CD4-positive, CD25-positive, alpha-beta regulatory T cell (primary cell): ENCODE data around the gene SLC4A11. TPM values are rescaled to one million over a fixed set of nuclear protein-coding genes. Genes with fewer than 3 reads are reported as not detected.
"Not testable (repeated sequence)": the region's sequence is repeated elsewhere in the genome, so short reads cannot be mapped to it uniquely, and the experiment has no call there.

Source experiments
- ATAC-seq, 2 donors: fragments of 150-1000 bp; cut with Tn5 transposase; one replicate each; pipeline ENCODE4 v1.10.0; 2021; ENCODE audit warnings: low read depth in 2 of 2, moderate number of reproducible peaks in 2 of 2, moderate library complexity in 1 of 2
- DNase-seq, 3 donors: peaks; one replicate each; pipeline versions ENCODE4 v3.0.0 to v3.0.0-alpha.2; 2012 to 2022; ENCODE audit warnings: mixed read lengths in 1 of 3
- H3K27ac ChIP-seq: one replicate; pipeline ENCODE4 v1.7.0; 2013; ENCODE audit warnings: mild to moderate bottlenecking, low read length; ENCODE audit not compliant: insufficient read depth, poor library complexity, severe bottlenecking
- H3K27me3 ChIP-seq: one replicate; pipeline ENCODE4 v1.7.0; 2013; ENCODE audit warnings: low read length; ENCODE audit not compliant: control insufficient read depth, insufficient read depth
- H3K36me3 ChIP-seq: one replicate; pipeline ENCODE4 v1.7.0; 2013; ENCODE audit warnings: mild to moderate bottlenecking, low read length, moderate library complexity; ENCODE audit not compliant: control insufficient read depth, insufficient read depth
- H3K4me1 ChIP-seq: 2 replicates; pipeline ENCODE4 v1.7.0; 2013; ENCODE audit warnings: mild to moderate bottlenecking, low read length; ENCODE audit not compliant: insufficient read depth, control insufficient read depth, poor library complexity, severe bottlenecking
- H3K4me3 ChIP-seq: one replicate; pipeline ENCODE4 v1.7.0; 2013; ENCODE audit warnings: low read depth, mild to moderate bottlenecking, low read length, moderate library complexity
- H3K9me3 ChIP-seq, 2 experiments: 1 replicate in 1 of 2; 2 replicates in 1 of 2; pipeline ENCODE4 v1.7.0; 2013; ENCODE audit warnings: low read length in 2 of 2, mild to moderate bottlenecking in 1 of 2, moderate library complexity in 1 of 2; ENCODE audit not compliant: control insufficient read depth in 2 of 2
- H3K27ac Mint-ChIP-seq, 3 donors: one replicate each; pipeline ENCODE4 v1.8.0; 2020 to 2022; ENCODE audit warnings: mild to moderate bottlenecking in 3 of 3, mixed read lengths in 3 of 3, moderate library complexity in 2 of 3
- H3K27me3 Mint-ChIP-seq: one replicate; pipeline ENCODE4 v1.8.0; 2022; ENCODE audit warnings: mild to moderate bottlenecking, mixed read lengths
- H3K36me3 Mint-ChIP-seq: one replicate; pipeline ENCODE4 v1.8.0; 2020; ENCODE audit warnings: mixed read lengths
- H3K4me1 Mint-ChIP-seq, 4 donors: one replicate each; pipeline ENCODE4 v1.8.0; 2020 to 2022; ENCODE audit warnings: mixed read lengths in 4 of 4, mild to moderate bottlenecking in 1 of 4
- H3K4me3 Mint-ChIP-seq, 4 donors: one replicate each; pipeline ENCODE4 v1.8.0; 2020 to 2022; ENCODE audit warnings: mild to moderate bottlenecking in 4 of 4, mixed read lengths in 4 of 4, moderate library complexity in 3 of 4
- H3K9me3 Mint-ChIP-seq, 7 donors: one replicate each; pipeline ENCODE4 v1.8.0; 2020 to 2022; ENCODE audit warnings: mixed read lengths in 7 of 7, mild to moderate bottlenecking in 3 of 7, moderate library complexity in 2 of 7
- polyA plus RNA-seq, 4 donors: library from polyadenylated mRNA; unstranded; fragments of 300-500 nt; fragmentation: Illumina TruSeq; gene quantifications; one replicate each; pipeline ENCODE4 v1.2.3, GENCODE V29; 2021
- total RNA-seq: library from RNA; stranded (reverse); gene quantifications from one replicate; pipeline ENCODE4 v1.2.3, GENCODE V29; 2022

Gene SLC4A11
- total and polyA plus RNA-seq, 5 donors from 2014 or later = 0.51 to 0.52 TPM; not detected in 3

- H3K27ac ChIP-seq = no peak overlapping the region
- peaks cover 0 to 1% (median 0%) of the 10 kb centered on the region in 7 donors for H3K9me3 Mint-ChIP-seq
Measured at GRCh38 chr20:3193806-3194616, 45.0 kb downstream of the SLC4A11 start.

GRCh38 chr20:3192226-3193015, 46.6 kb downstream of the SLC4A11 start:
- peak overlapping the region in 1 of 3 donors; percentile 74 for H3K27ac Mint-ChIP-seq
- Histone ChIP-seq H3K4me3 (no peak overlapping the region), H3K27ac (no peak overlapping the region), H3K9me3 (no peaks in the 10 kb centered on the region), H3K27me3 (no peaks in the 10 kb centered on the region), H3K36me3 (peaks cover 60% of the 10 kb centered on the region), H3K4me1 (no peaks in the 10 kb centered on the region)
- no peaks in the 10 kb centered on the region for H3K27me3 Mint-ChIP-seq
- no peak overlapping the region for H3K4me3 Mint-ChIP-seq
- H3K9me3 Mint-ChIP-seq = peaks cover 0 to 1% (median 0%) of the 10 kb centered on the region in 7 donors
- H3K4me1 Mint-ChIP-seq = peaks cover 0 to 8% (median 5%) of the 10 kb centered on the region in 4 donors
- DNase-seq (no peak), ATAC-seq (no peak)
- peaks cover 45% of the 10 kb centered on the region for H3K36me3 Mint-ChIP-seq

More at GRCh38 chr20:3193806-3194616, 45.0 kb downstream of the SLC4A11 start:
- no peaks in the 10 kb centered on the region for H3K9me3 ChIP-seq
- DNase-seq (no peak), ATAC-seq (no peak)
- H3K4me3 ChIP-seq = no peak overlapping the region
- H3K36me3 ChIP-seq = peaks cover 67% of the 10 kb centered on the region
- H3K4me1 ChIP-seq = no peaks in the 10 kb centered on the region
- peaks cover 0 to 8% (median 6%) of the 10 kb centered on the region in 4 donors for H3K4me1 Mint-ChIP-seq
- no peaks in the 10 kb centered on the region for H3K27me3 Mint-ChIP-seq
- peaks cover 50% of the 10 kb centered on the region for H3K36me3 Mint-ChIP-seq
- no peaks in the 10 kb centered on the region for H3K27me3 ChIP-seq
- no peak overlapping the region for H3K27ac Mint-ChIP-seq
- H3K4me3 Mint-ChIP-seq = peak overlapping the region in 1 of 4 donors; percentile 43

GRCh38 chr20:3190681-3191111, 48.3 kb downstream of the SLC4A11 start:
- H3K9me3 Mint-ChIP-seq = peaks cover 0 to 1% (median 0%) of the 10 kb centered on the region in 7 donors
- ATAC-seq (no peak), DNase-seq (no peak)
- no peak overlapping the region for H3K27ac Mint-ChIP-seq
- Histone ChIP-seq H3K4me3 (no peak overlapping the region), H3K36me3 (peaks cover 54% of the 10 kb centered on the region), H3K9me3 (no peaks in the 10 kb centered on the region), H3K27me3 (no peaks in the 10 kb centered on the region), H3K4me1 (no peaks in the 10 kb centered on the region), H3K27ac (no peak overlapping the region)
- no peak overlapping the region for H3K4me3 Mint-ChIP-seq
- peaks cover 40% of the 10 kb centered on the region for H3K36me3 Mint-ChIP-seq
- H3K27me3 Mint-ChIP-seq = no peaks in the 10 kb centered on the region
- peaks cover 0 to 6% (median 2%) of the 10 kb centered on the region in 4 donors for H3K4me1 Mint-ChIP-seq

GRCh38 chr20:3189561-3190131, 49.3 kb downstream of the SLC4A11 start:
- Mint-ChIP-seq H3K27ac (peak overlapping the region; percentile 15 to 86 (median 43)), H3K36me3 (peaks cover 35% of the 10 kb centered on the region), H3K9me3 (peaks cover 0 to 1% (median 0%) of the 10 kb centered on the region in 7 donors), H3K4me1 (peaks cover 0 to 3% (median 0%) of the 10 kb centered on the region in 4 donors), H3K27me3 (no peaks in the 10 kb centered on the region), H3K4me3 (no peak overlapping the region)
- Histone ChIP-seq H3K36me3 (peaks cover 43% of the 10 kb centered on the region), H3K9me3 (no peaks in the 10 kb centered on the region), H3K27me3 (no peaks in the 10 kb centered on the region), H3K4me1 (no peaks in the 10 kb centered on the region), H3K27ac (no peak overlapping the region), H3K4me3 (no peak overlapping the region)
- no peak for DNase-seq
- no peak for ATAC-seq

GRCh38 chr20:3188823-3189413, 50.1 kb downstream of the SLC4A11 start:
- ATAC-seq (no peak), DNase-seq (no peak)
- Mint-ChIP-seq H3K9me3 (peaks cover 0 to 1% (median 0%) of the 10 kb centered on the region in 7 donors), H3K4me3 (no peak overlapping the region), H3K36me3 (peaks cover 35% of the 10 kb centered on the region), H3K4me1 (peaks cover 0 to 3% (median 2%) of the 10 kb centered on the region in 4 donors), H3K27me3 (no peaks in the 10 kb centered on the region), H3K27ac (peak overlapping the region in 1 of 3 donors; percentile 86)
- H3K27me3 ChIP-seq = no peaks in the 10 kb centered on the region
- no peaks in the 10 kb centered on the region for H3K9me3 ChIP-seq
- no peak overlapping the region for H3K4me3 ChIP-seq
- H3K27ac ChIP-seq = no peak overlapping the region
- no peaks in the 10 kb centered on the region for H3K4me1 ChIP-seq
- peaks cover 36% of the 10 kb centered on the region for H3K36me3 ChIP-seq

- not testable (repeated sequence) for H3K27ac Mint-ChIP-seq, H3K9me3 ChIP-seq, H3K27me3 Mint-ChIP-seq, DNase-seq, H3K4me1 Mint-ChIP-seq, H3K4me3 ChIP-seq, H3K9me3 Mint-ChIP-seq, H3K27ac ChIP-seq, H3K27me3 ChIP-seq, ATAC-seq, H3K4me1 ChIP-seq, H3K4me3 Mint-ChIP-seq
- H3K36me3 Mint-ChIP-seq = peaks cover 34% of the 10 kb centered on the region
- peaks cover 27% of the 10 kb centered on the region for H3K36me3 ChIP-seq
Measured at GRCh38 chr20:3187861-3188260, 51.1 kb downstream of the SLC4A11 start.

GRCh38 chr20:3183896-3184612, 54.9 kb downstream of the SLC4A11 start:
- H3K9me3 Mint-ChIP-seq = no peaks in the 10 kb centered on the region
- H3K4me1 Mint-ChIP-seq = peaks cover 0 to 5% (median 1%) of the 10 kb centered on the region in 4 donors
- H3K27ac Mint-ChIP-seq = peak overlapping the region in 1 of 3 donors; percentile 67

More at GRCh38 chr20:3183896-3184612, 54.9 kb downstream of the SLC4A11 start:
- DNase-seq (no peak), ATAC-seq (no peak)
- Histone ChIP-seq H3K4me3 (no peak overlapping the region), H3K4me1 (no peaks in the 10 kb centered on the region), H3K9me3 (no peaks in the 10 kb centered on the region), H3K36me3 (no peaks in the 10 kb centered on the region), H3K27ac (no peak overlapping the region), H3K27me3 (no peaks in the 10 kb centered on the region)
- H3K4me3 Mint-ChIP-seq = no peak overlapping the region
- peaks cover under 1% of the 10 kb centered on the region for H3K36me3 Mint-ChIP-seq
- H3K27me3 Mint-ChIP-seq = no peaks in the 10 kb centered on the region
